SK-N-MC (cell line): ENCODE data around the gene PSG5.
"Not testable (repeated sequence)": the region's sequence is repeated elsewhere in the genome, so short reads cannot be mapped to it uniquely, and the experiment has no call there.

ENCODE experiments used
- DNase-seq: peaks from one replicate; pipeline ENCODE4 v3.0.0-alpha.2; 2011; ENCODE audit warnings: low read depth, low spot score
- H3K27ac ChIP-seq: fragments of 200-600 bp; sonication (generic); 2 replicates; pipeline ENCODE4 v1.5.1; 2016; ENCODE audit warnings: mixed run types
- H3K36me3 ChIP-seq: fragments of 200-600 bp; sonication (generic); 2 replicates; pipeline ENCODE4 v1.6.1; 2017; ENCODE audit warnings: antibody characterized with exemption, low read length, mixed read lengths; ENCODE audit not compliant: insufficient read depth
- H3K4me3 ChIP-seq: fragments of 200-600 bp; sonication (generic); 2 replicates; pipeline ENCODE4 v1.5.1; 2016
- H3K9ac ChIP-seq: fragments of 200-600 bp; sonication (generic); 2 replicates; pipeline ENCODE4 v1.8.0; 2017; ENCODE audit warnings: mixed run types, mixed read lengths; ENCODE audit not compliant: insufficient read length
- H3K9me3 ChIP-seq: fragments of 200-600 bp; sonication (generic); 2 replicates; pipeline ENCODE4 v1.6.1; 2017; ENCODE audit warnings: low read depth, mild to moderate bottlenecking, antibody characterized with exemption, low read length, moderate library complexity, mixed read lengths
- EZH2 ChIP-seq: fragments of 200-600 bp; sonication (generic); IDR thresholded peaks from one replicate; pipeline ENCODE4 v1.6.1; 2017; ENCODE audit warnings: antibody characterized with exemption
- FOXP2 ChIP-seq: optimal IDR thresholded peaks from 2 replicates; pipeline ENCODE3; 2011; ENCODE audit warnings: mild to moderate bottlenecking, moderate library complexity; ENCODE audit not compliant: insufficient read depth; ENCODE audit errors: extremely low read length, control extremely low read depth
- POLR2AphosphoS5 ChIP-seq: IDR thresholded peaks from 2 replicates; pipeline ENCODE4 v1.6.1; 2012; ENCODE audit warnings: mild to moderate bottlenecking, low read depth, low read length, borderline replicate concordance

The PSG5 gene

DNA sequence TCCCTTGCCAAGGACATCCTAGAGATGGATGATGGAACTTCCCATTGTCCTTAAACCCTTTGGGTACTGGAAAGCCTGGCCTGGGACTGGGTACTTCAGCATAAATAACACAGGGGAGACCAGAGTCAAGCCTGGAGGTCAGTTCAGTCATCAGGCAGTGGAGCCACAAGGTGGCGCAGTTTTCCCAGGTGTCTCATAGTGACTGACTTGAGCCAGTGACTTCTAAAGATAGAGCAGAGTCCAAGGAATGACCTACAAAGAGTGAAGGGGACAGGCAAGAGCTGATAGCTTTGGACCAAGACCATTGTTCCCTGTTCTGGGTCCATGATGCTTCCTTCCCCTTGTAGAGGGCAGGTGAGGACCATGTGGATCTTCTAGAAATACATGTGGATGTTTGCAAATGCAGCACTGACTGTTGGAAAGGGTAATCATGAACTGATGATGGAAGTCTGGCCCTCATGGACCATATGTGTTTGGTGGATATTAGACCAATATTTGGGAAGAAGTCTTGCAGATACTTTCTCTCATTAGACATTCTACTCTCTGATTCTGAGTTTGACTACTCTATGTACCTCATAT, 6.7 kb downstream of the PSG5 start:
- not testable (repeated sequence) for H3K36me3 ChIP-seq, H3K27ac ChIP-seq, H3K9ac ChIP-seq, H3K4me3 ChIP-seq, DNase-seq, H3K9me3 ChIP-seq

GRCh38 chr19:43178577-43178976, 7.8 kb downstream of the PSG5 start:
- H3K27ac ChIP-seq, H3K4me3 ChIP-seq, DNase-seq, H3K9me3 ChIP-seq, H3K36me3 ChIP-seq, H3K9ac ChIP-seq: not testable (repeated sequence)

DNA sequence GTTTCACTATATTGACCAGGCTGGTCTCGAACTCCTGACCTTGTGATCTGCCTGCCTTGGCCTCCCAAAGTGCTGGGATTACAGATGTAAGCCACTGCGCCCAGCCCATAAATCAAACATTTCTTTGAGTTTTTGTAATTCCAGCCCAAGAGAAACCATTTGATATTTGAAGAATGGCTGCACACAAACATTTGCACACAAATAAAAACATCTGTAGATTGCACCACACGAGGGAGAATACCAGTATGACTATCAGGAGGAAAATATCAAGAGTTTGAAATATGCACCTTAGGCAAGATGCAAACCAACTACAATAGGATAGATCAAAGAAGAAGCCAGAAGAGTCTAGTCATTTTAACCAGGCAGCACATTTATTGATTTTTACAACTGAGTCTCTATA, 20.4 kb downstream of the PSG5 start:
- H3K36me3 ChIP-seq, H3K4me3 ChIP-seq, H3K27ac ChIP-seq, DNase-seq, H3K9ac ChIP-seq, H3K9me3 ChIP-seq: not testable (repeated sequence)

- H3K9ac ChIP-seq, H3K9me3 ChIP-seq, H3K27ac ChIP-seq, DNase-seq, H3K36me3 ChIP-seq, H3K4me3 ChIP-seq: not testable (repeated sequence)
Measured at GRCh38 chr19:43163135-43163534, 23.2 kb downstream of the PSG5 start.

DNA sequence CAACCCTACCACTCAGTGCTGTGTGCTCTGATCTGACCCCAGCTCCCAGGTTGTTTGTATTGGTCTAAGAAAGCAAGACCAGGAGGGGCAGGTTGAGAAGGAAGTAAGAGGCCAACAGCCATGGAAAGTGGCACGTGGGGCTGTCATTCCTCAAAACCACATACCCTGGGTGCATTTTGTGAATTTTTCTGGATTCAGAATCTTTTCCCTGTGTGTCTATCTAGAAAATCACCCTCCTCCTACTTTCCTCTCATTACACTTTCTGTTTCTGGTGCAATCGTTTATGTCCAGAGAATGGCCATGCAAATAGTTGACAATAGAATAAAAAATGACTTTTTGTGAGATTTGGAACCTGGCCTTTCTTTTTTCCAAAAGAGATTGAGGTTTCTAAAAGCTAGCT, 24.1 kb downstream of the PSG5 start:
- not testable (repeated sequence) for DNase-seq

GRCh38 chr19:43152214-43152613, 34.1 kb downstream of the PSG5 start:
- Histone ChIP-seq H3K27ac (no peak overlapping the region), H3K36me3 (no peaks in the 10 kb centered on the region), H3K4me3 (no peak overlapping the region), H3K9me3 (no peaks in the 10 kb centered on the region), H3K9ac (no peak overlapping the region)
- TF ChIP-seq POLR2AphosphoS5 (no peak), EZH2 (no peak), FOXP2 (no peak)
- DNase-seq = no peak

More for the DNA sequence above, 24.1 kb downstream of the PSG5 start:
- H3K27ac ChIP-seq, H3K9me3 ChIP-seq, H3K4me3 ChIP-seq, H3K9ac ChIP-seq, H3K36me3 ChIP-seq: not testable (repeated sequence)

- not testable (repeated sequence) for H3K27ac ChIP-seq, H3K36me3 ChIP-seq, DNase-seq, H3K9me3 ChIP-seq, H3K9ac ChIP-seq, H3K4me3 ChIP-seq
Measured at GRCh38 chr19:43149788-43150187, 36.5 kb downstream of the PSG5 start.

DNA sequence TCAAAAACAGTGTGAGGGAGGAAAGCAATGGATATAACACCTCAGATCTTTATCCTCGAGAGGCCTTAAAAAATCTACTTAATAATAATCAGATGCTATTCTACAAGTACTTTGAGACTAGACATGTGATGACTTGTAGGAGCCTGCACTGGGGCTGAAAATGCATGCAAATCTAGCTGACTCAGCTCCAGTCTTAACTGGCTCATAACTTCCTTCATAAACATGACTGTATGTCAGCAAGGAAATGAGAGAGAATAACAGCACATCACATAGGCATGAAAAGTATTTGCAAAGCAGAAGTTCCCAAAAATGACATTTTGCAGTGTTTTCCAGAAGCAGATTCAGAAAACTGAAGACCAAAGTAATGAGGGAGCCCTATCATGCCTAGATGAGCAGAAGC, 38.1 kb downstream of the PSG5 start:
- Histone ChIP-seq H3K4me3 (no peak overlapping the region), H3K9me3 (no peaks in the 10 kb centered on the region), H3K27ac (no peak overlapping the region), H3K36me3 (no peaks in the 10 kb centered on the region), H3K9ac (no peak overlapping the region)
- TF ChIP-seq POLR2AphosphoS5 (no peak), FOXP2 (no peak), EZH2 (no peak)
- DNase-seq = no peak

- H3K9ac ChIP-seq, H3K27ac ChIP-seq, H3K36me3 ChIP-seq, H3K9me3 ChIP-seq, DNase-seq, H3K4me3 ChIP-seq: not testable (repeated sequence)
Measured at GRCh38 chr19:43141763-43142162, 44.6 kb downstream of the PSG5 start.

GRCh38 chr19:43132696-43133095, 53.6 kb downstream of the PSG5 start:
- no peaks in the 10 kb centered on the region for H3K36me3 ChIP-seq
- no peak overlapping the region for H3K27ac ChIP-seq
- DNase-seq = no peak
- no peak overlapping the region for H3K9ac ChIP-seq
- no peaks in the 10 kb centered on the region for H3K9me3 ChIP-seq
- H3K4me3 ChIP-seq = no peak overlapping the region
- TF ChIP-seq EZH2 = no peak
- TF ChIP-seq FOXP2 = no peak
- TF ChIP-seq POLR2AphosphoS5 = no peak

DNA sequence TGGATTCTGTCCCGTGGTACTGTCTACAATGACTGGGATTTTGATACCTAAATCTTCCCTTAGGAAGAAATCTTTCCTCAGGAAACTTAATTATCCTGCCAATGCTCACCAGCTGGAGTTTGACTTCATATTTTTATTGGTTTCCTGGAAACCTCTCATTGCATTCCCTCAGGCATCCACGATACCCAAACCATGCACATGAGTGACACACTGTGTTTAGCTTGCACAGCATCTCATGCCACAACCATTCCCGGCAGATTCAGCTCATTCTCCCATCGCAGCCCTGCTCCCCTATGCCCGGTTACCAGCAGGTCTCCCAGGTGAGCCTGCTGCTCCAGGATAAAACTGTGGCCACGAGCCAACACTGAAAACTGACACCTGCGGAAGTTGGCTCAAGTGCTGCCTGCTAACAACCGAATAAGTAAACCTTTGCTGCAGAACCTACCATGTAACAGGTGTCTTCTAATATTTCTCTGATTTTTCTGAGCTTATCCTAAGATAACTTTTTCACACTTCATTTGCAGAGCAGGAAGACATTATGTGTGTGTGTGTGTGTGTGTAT, 55.0 kb downstream of the PSG5 start:
- not testable (repeated sequence) for DNase-seq, H3K4me3 ChIP-seq, H3K27ac ChIP-seq, H3K36me3 ChIP-seq, H3K9ac ChIP-seq, H3K9me3 ChIP-seq

GRCh38 chr19:43129197-43129596, 57.1 kb downstream of the PSG5 start:
- DNase-seq, H3K36me3 ChIP-seq, H3K27ac ChIP-seq, H3K9ac ChIP-seq, H3K4me3 ChIP-seq, H3K9me3 ChIP-seq: not testable (repeated sequence)

DNA sequence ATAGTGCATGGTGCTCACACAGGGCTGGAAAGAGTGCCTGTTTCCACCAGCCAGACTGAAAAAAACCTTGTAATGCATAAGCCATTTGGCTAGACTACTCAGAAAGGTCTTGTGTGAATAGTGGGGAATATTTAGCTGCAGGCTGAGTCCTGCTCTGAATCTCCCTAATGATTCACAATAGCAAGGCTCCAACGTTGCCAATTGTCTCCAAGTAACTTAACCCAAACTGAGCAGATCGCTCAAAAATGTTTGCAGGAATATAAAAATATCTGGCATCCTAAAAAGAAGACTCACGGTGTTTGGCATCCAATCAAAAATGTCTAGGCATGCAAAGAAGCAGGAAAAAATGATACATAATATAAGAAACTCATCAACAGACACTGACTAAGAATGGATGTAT, 59.0 kb downstream of the PSG5 start:
- not testable (repeated sequence) for H3K36me3 ChIP-seq, H3K9me3 ChIP-seq, H3K4me3 ChIP-seq, H3K27ac ChIP-seq, DNase-seq, H3K9ac ChIP-seq
